A673 (cell line): ENCODE data around the gene MACROH2A2. TPM values are rescaled to one million over a fixed set of nuclear protein-coding genes. Genes with fewer than 3 reads are reported as not detected.

ENCODE experiments used
- BruUV-seq: library from RNA; stranded (reverse); fragments of 400-500 nt; replicated peaks from 2 replicates; lab custom pipeline; 2021; lab: Mats Ljungman, UMichigan
- CTCF ChIA-PET: fragments of 300-600 bp; sonication (Branson Sonifier 250); formaldehyde crosslinking; loops from one replicate; lab custom pipeline; 2022; ENCODE audit warnings: antibody characterized with exemption; lab: Charles Lee
- POLR2A ChIA-PET: fragments of 300-600 bp; sonication (Branson Sonifier 250); formaldehyde crosslinking; loops from one replicate; lab custom pipeline; 2022; ENCODE audit warnings: antibody characterized with exemption; ENCODE audit not compliant: low non-redundant PET; lab: Charles Lee
- DNase-seq: peaks from one replicate; pipeline ENCODE4 v3.0.0-alpha.2; 2015; ENCODE audit warnings: low spot score
- H3K27ac ChIP-seq: fragments of 200-600 bp; sonication (generic); 2 replicates; pipeline ENCODE4 v1.5.1; 2016; ENCODE audit warnings: mixed run types, low read depth, mild to moderate bottlenecking, mixed read lengths, antibody characterized with exemption, low read length; ENCODE audit not compliant: poor library complexity, severe bottlenecking
- H3K27me3 ChIP-seq: fragments of 200-600 bp; sonication (generic); replicated peaks from 2 replicates; pipeline ENCODE4 v1.6.1; 2017; ENCODE audit warnings: mixed run types, low read depth, mild to moderate bottlenecking, mixed read lengths, antibody characterized with exemption, low read length; ENCODE audit not compliant: insufficient read depth, poor library complexity
- H3K36me3 ChIP-seq: fragments of 200-600 bp; sonication (generic); 2 replicates; pipeline ENCODE4 v1.6.1; 2016; ENCODE audit warnings: mixed run types, mild to moderate bottlenecking, mixed read lengths, antibody characterized with exemption, low read length; ENCODE audit not compliant: insufficient read depth, poor library complexity, severe bottlenecking
- H3K4me1 ChIP-seq: fragments of 200-600 bp; sonication (generic); 2 replicates; pipeline ENCODE4 v1.6.1; 2017; ENCODE audit warnings: mixed run types, mild to moderate bottlenecking, mixed read lengths, antibody characterized with exemption, low read length; ENCODE audit not compliant: insufficient read depth, poor library complexity, severe bottlenecking
- H3K4me3 ChIP-seq: fragments of 200-600 bp; sonication (generic); 2 replicates; pipeline ENCODE4 v1.5.1; 2016; ENCODE audit warnings: low read depth, mixed run types, mild to moderate bottlenecking, mixed read lengths, low read length; ENCODE audit not compliant: poor library complexity, severe bottlenecking
- H3K9me3 ChIP-seq: fragments of 200-600 bp; sonication (generic); 2 replicates; pipeline ENCODE4 v1.6.1; 2016; ENCODE audit warnings: mixed run types, low read depth, mild to moderate bottlenecking, mixed read lengths, antibody characterized with exemption, low read length; ENCODE audit not compliant: poor library complexity, severe bottlenecking
- CTCF ChIP-seq: fragments of 300-800, 200-600 bp; sonication (generic); conservative IDR thresholded peaks from 2 replicates; pipeline ENCODE4 v1.5.1; 2017; ENCODE audit warnings: low read depth, mild to moderate bottlenecking, antibody characterized with exemption, low read length, moderate library complexity, mixed read lengths
- EZH2 ChIP-seq: fragments of 200-600 bp; sonication (generic); IDR thresholded peaks from 2 replicates; pipeline ENCODE4 v1.6.1; 2017; ENCODE audit warnings: borderline replicate concordance, low read depth, mild to moderate bottlenecking, mixed read lengths, antibody characterized with exemption, low read length; ENCODE audit not compliant: poor library complexity, severe bottlenecking
- intact Hi-C: fragments of 100-400 bp; cut with micrococcal nuclease; formaldehyde crosslinking; loops from one replicate; pipeline ENCODE4 v1.10.0; 2022; ENCODE audit not compliant: unreplicated experiment
- total RNA-seq: library from RNA; stranded (reverse); gene quantifications from 2 replicates; pipeline ENCODE4 v1.2.3, GENCODE V29; 2021

Gene MACROH2A2
- total RNA-seq, 1 experiment from 2014 or later: 301 TPM

GRCh38 chr10:70147259-70147625 is 94.6 kb downstream of the MACROH2A2 start:
- CTCF ChIA-PET: interaction anchor here (0.5 to 2.4 kb wide), 5 partner anchors 32 to 217 kb away, joined by 3 to 13 read pairs (median 4); no protein-coding TSS in a partner anchor
- Histone ChIP-seq H3K4me1 (peaks cover 24% of the 10 kb centered on the region), H3K36me3 (peaks cover 24% of the 10 kb centered on the region), H3K4me3 (peak overlapping the region; percentile 75), H3K27ac (peak overlapping the region; percentile 97), H3K27me3 (no peaks in the 10 kb centered on the region), H3K9me3 (no peaks in the 10 kb centered on the region)
- POLR2A ChIA-PET: interaction anchor here (0.7 to 0.9 kb wide), 2 partner anchors 21 to 33 kb away, joined by 3 to 4 read pairs; no protein-coding TSS in a partner anchor
- no TSS peak for BruUV-seq
- no peak for TF ChIP-seq CTCF
- TF ChIP-seq EZH2: no peak
- intact Hi-C loops: loop anchor here (2.0 to 5.0 kb wide), 5 partner anchors 95 to 235 kb away; partner anchors contain the start of genes LRRC20 and MACROH2A2
- no peak for DNase-seq

- POLR2A ChIA-PET: no interaction called here
- H3K9me3 ChIP-seq: no peaks in the 10 kb centered on the region
- TF ChIP-seq CTCF (no peak), EZH2 (no peak)
Observed at GRCh38 chr10:70148516-70148915, 95.9 kb downstream of the MACROH2A2 start.

GRCh38 chr10:70155255-70155838 is 102.7 kb downstream of the MACROH2A2 start:
- Histone ChIP-seq H3K4me1 (no peaks in the 10 kb centered on the region), H3K36me3 (peaks cover 99% of the 10 kb centered on the region), H3K9me3 (no peaks in the 10 kb centered on the region), H3K27ac (no peak overlapping the region), H3K27me3 (no peaks in the 10 kb centered on the region), H3K4me3 (no peak overlapping the region)
- intact Hi-C loops: no loop called here
- TF ChIP-seq EZH2 (no peak), CTCF (no peak)
- ChIA-PET POLR2A (no interaction called here), CTCF (no interaction called here)
- no TSS peak for BruUV-seq
- DNase-seq: no peak

More at GRCh38 chr10:70148516-70148915, 95.9 kb downstream of the MACROH2A2 start:
- Histone ChIP-seq H3K4me1 (peaks cover 24% of the 10 kb centered on the region), H3K27ac (no peak overlapping the region), H3K27me3 (no peaks in the 10 kb centered on the region), H3K36me3 (peaks cover 37% of the 10 kb centered on the region), H3K4me3 (no peak overlapping the region)
- DNase-seq: no peak
- CTCF ChIA-PET: no interaction called here
- intact Hi-C loops: loop anchor here (5.0 kb wide), 2 partner anchors 96 to 234 kb away; partner anchors contain the start of genes LRRC20 and MACROH2A2
- BruUV-seq: no TSS peak
